ENCODE results near the gene NPPC.

The NPPC gene

GRCh38 chr2:231966886-231967285 lies 40.7 kb upstream of the NPPC start:
- TF ChIP-seq ZFP69B (tag by site-specific recombination; IDR thresholded peaks at IDR 0.05) (no peak), IKZF3 (tag by site-specific recombination; IDR thresholded peaks at IDR 0.05) (no peak), SP7 (tag by site-specific recombination; IDR thresholded peaks at IDR 0.05) (peak; percentile 94)
- H3K4me3 ChIP-seq (ENCODE audit: low read depth, low read length), result no peak overlapping the region
- POLR2A ChIA-PET, result no interaction called here
- H3K4me1 ChIP-seq (ENCODE audit: control insufficient read depth, insufficient read depth, low read length), result no peaks in the 10 kb centered on the region
- H3K9me3 ChIP-seq (ENCODE audit: control insufficient read depth, insufficient read depth, low read depth, low read length), result no peaks in the 10 kb centered on the region
- CTCF ChIA-PET, result interaction anchor here (0.6 kb wide), 2 partner anchors 9 to 160 kb away, joined by 3 to 10 read pairs; no protein-coding TSS in a partner anchor
- H3K36me3 ChIP-seq (ENCODE audit: control insufficient read depth in 2 of 2, insufficient read depth in 1 of 2, low read length in 2 of 2), result no peaks in the 10 kb centered on the region; a peak in 1 of 3 replicates
- no peak overlapping the region for H3K27ac ChIP-seq (ENCODE audit: extremely low read depth, low read depth, low read length)

- Histone ChIP-seq H3K4me3 (ENCODE audit: low read depth, low read length) (no peak overlapping the region), H3K36me3 (ENCODE audit: control insufficient read depth in 2 of 2, insufficient read depth in 1 of 2, low read length in 2 of 2) (no peaks in the 10 kb centered on the region; a peak in 1 of 3 replicates), H3K4me1 (ENCODE audit: control insufficient read depth, insufficient read depth, low read length) (peaks cover 4% of the 10 kb centered on the region; the same call in 1 of the 2 replicates), H3K9me3 (ENCODE audit: control insufficient read depth, insufficient read depth, low read depth, low read length) (no peaks in the 10 kb centered on the region), H3K27ac (ENCODE audit: extremely low read depth, low read depth, low read length) (no peak overlapping the region)
- ChIA-PET CTCF (interaction anchor here (1.4 kb wide), 1 partner anchor 40 kb away, joined by 6 read pairs; no protein-coding TSS in a partner anchor), POLR2A (no interaction called here)
- TF ChIP-seq ZNF776 (tag by site-specific recombination; IDR thresholded peaks at IDR 0.05; ENCODE audit: borderline replicate concordance), result no peak
- no peak for TF ChIP-seq ZNF580 (tag by site-specific recombination; IDR thresholded peaks at IDR 0.05)
- no peak for TF ChIP-seq ZNF629 (tag by site-specific recombination; IDR thresholded peaks at IDR 0.05)
These were observed 38.9 kb upstream of the NPPC start for GRCh38 chr2:231965102-231965501.

- CTCF ChIA-PET, result interaction anchor here (1.0 kb wide), 1 partner anchor 142 kb away, joined by 3 read pairs; no protein-coding TSS in a partner anchor
- POLR2A ChIA-PET, result interaction anchor here (0.6 to 1.4 kb wide), 7 partner anchors 13 to 253 kb away, joined by 3 to 6 read pairs (median 3); partner anchors contain the start of gene PTMA
- Histone ChIP-seq H3K4me3 (ENCODE audit: low read depth, low read length) (peak within 1 kb of the TSS; percentile 77), H3K27ac (ENCODE audit: extremely low read depth, low read depth, low read length) (peak within 1 kb of the TSS; percentile 84), H3K36me3 (ENCODE audit: control insufficient read depth in 2 of 2, insufficient read depth in 1 of 2, low read length in 2 of 2) (no peaks in the 10 kb centered on the region; a peak in 1 of 3 replicates), H3K4me1 (ENCODE audit: control insufficient read depth, insufficient read depth, low read length) (peaks cover 4% of the 10 kb centered on the region; the same call in 1 of the 2 replicates), H3K9me3 (ENCODE audit: control insufficient read depth, insufficient read depth, low read depth, low read length) (no peaks in the 10 kb centered on the region)
- TF ChIP-seq ZNF626 (tag by site-specific recombination; IDR thresholded peaks at IDR 0.05), result no peak
- TF ChIP-seq ZNF266 (tag by site-specific recombination; IDR thresholded peaks at IDR 0.05; ENCODE audit: low read depth), result no peak
- no peak for TF ChIP-seq ZNF311 (tag by site-specific recombination; IDR thresholded peaks at IDR 0.05; ENCODE audit: borderline replicate concordance)
- no peak for TF ChIP-seq OVOL3 (tag by site-specific recombination; IDR thresholded peaks at IDR 0.05)
- TF ChIP-seq ZNF221 (tag by site-specific recombination; IDR thresholded peaks at IDR 0.05; ENCODE audit: borderline replicate concordance), result no peak
- TF ChIP-seq ZNF280C (tag by site-specific recombination; IDR thresholded peaks at IDR 0.05), result no peak
- TF ChIP-seq YY1 (tag by site-specific recombination; IDR thresholded peaks at IDR 0.05), result no peak
- no peak for TF ChIP-seq ZBTB7A (tag by site-specific recombination; IDR thresholded peaks at IDR 0.05; ENCODE audit: low read depth)
- no peak for TF ChIP-seq ZNF391 (tag by site-specific recombination; IDR thresholded peaks at IDR 0.05; ENCODE audit: borderline replicate concordance, low read depth)
- TF ChIP-seq ZNF747 (tag by site-specific recombination; IDR thresholded peaks at IDR 0.05), result no peak
- no peak; the same call in 1 of the 2 replicates for TF ChIP-seq ZSCAN16 (tag by site-specific recombination; IDR thresholded peaks at IDR 0.05)
- no peak for TF ChIP-seq ZNF837 (tag by site-specific recombination; IDR thresholded peaks at IDR 0.05)
- TF ChIP-seq ZBTB26 (tag by site-specific recombination; optimal IDR thresholded peaks at IDR 0.05), result peak; percentile 96
- TF ChIP-seq ZNF596 (tag by site-specific recombination; IDR thresholded peaks at IDR 0.05), result 0 out of 2 replicates have a peak, but pooled peaks have one; percentile 5
- TF ChIP-seq ZSCAN18 (tag by site-specific recombination; IDR thresholded peaks at IDR 0.05), result no peak
- peak; percentile 95 for TF ChIP-seq SCRT1 (tag by site-specific recombination; IDR thresholded peaks at IDR 0.05; ENCODE audit: borderline replicate concordance)
These were observed 35.4 kb upstream of the NPPC start, which contains the start of gene DIS3L2 for GRCh38 chr2:231961349-231962166. Gene DIS3L2 (plus strand): TSS chr2:231961713. CDS start chr2:232014928, 53,215 bp downstream.

All from HEK293 (cell line).